Vagina (tissue), 2 donors: ENCODE measurements around the gene TOR4A. TPM values are rescaled to one million over a fixed set of nuclear protein-coding genes. Genes with fewer than 3 reads are reported as not detected.
"Not testable (repeated sequence)": the region's sequence is repeated elsewhere in the genome, so short reads cannot be mapped to it uniquely, and the experiment has no call there.

Experiments
- DNase-seq, 2 donors: peaks; one replicate each; pipeline ENCODE4 v3.0.0-alpha.2; 2017; ENCODE audit errors: extremely low spot score in 2 of 2
- H3K27ac ChIP-seq: fragments of 200-600 bp; sonication (generic); one replicate; pipeline ENCODE4 v1.5.1; 2019
- H3K27me3 ChIP-seq: fragments of 200-600 bp; sonication (generic); one replicate; pipeline ENCODE4 v1.5.1; 2019
- H3K36me3 ChIP-seq, 2 donors: fragments of 200-600 bp; sonication (generic); one replicate each; pipeline ENCODE4 v1.5.1; 2017 to 2019
- H3K4me1 ChIP-seq: fragments of 200-600 bp; sonication (generic); one replicate; pipeline ENCODE4 v1.5.1; 2019
- H3K4me3 ChIP-seq, 2 donors: fragments of 200-600 bp; sonication (generic); 1 replicate in 1 of 2; 2 replicates in 1 of 2; pipeline ENCODE4 v1.5.1; 2016 to 2019
- H3K9me3 ChIP-seq: fragments of 200-600 bp; sonication (generic); one replicate; pipeline ENCODE4 v1.5.1; 2019
- CTCF ChIP-seq, 3 experiments: fragments of 450-650 bp in 2 of 3; fragments of 200-600 bp in 1 of 3; sonication (generic) in 1 of 3; IDR thresholded peaks; one replicate each; pipeline ENCODE4 v1.5.1; 2017 to 2019; ENCODE audit warnings: antibody characterized with exemption in 3 of 3, mild to moderate bottlenecking in 2 of 3, moderate library complexity in 2 of 3
- POLR2A ChIP-seq, 2 donors: fragments of 450-650 bp; IDR thresholded peaks; one replicate each; pipeline ENCODE4 v1.6.1; 2017; ENCODE audit warnings: antibody characterized with exemption in 2 of 2, mild to moderate bottlenecking in 2 of 2, moderate library complexity in 2 of 2
- POLR2AphosphoS5 ChIP-seq, 2 donors: sonication (generic); formaldehyde crosslinking; IDR thresholded peaks; one replicate each; pipeline ENCODE4 v1.9.0; 2017; ENCODE audit warnings: antibody characterized with exemption in 2 of 2, mild to moderate bottlenecking in 2 of 2, low read depth in 1 of 2; ENCODE audit not compliant: insufficient read depth in 1 of 2
- intact Hi-C: fragments of 100-400 bp; cut with DNase I; formaldehyde crosslinking; loops from one replicate; pipeline ENCODE4 v1.15.1; 2023
- total RNA-seq: library from RNA; depleted of rRNA; stranded (reverse); fragments of >200 nt; gene quantifications from one replicate; pipeline ENCODE4 v1.2.3, GENCODE V29; 2016

TOR4A gene
- total RNA-seq, 1 donor from 2014 or later = 13.0 TPM

DNA sequence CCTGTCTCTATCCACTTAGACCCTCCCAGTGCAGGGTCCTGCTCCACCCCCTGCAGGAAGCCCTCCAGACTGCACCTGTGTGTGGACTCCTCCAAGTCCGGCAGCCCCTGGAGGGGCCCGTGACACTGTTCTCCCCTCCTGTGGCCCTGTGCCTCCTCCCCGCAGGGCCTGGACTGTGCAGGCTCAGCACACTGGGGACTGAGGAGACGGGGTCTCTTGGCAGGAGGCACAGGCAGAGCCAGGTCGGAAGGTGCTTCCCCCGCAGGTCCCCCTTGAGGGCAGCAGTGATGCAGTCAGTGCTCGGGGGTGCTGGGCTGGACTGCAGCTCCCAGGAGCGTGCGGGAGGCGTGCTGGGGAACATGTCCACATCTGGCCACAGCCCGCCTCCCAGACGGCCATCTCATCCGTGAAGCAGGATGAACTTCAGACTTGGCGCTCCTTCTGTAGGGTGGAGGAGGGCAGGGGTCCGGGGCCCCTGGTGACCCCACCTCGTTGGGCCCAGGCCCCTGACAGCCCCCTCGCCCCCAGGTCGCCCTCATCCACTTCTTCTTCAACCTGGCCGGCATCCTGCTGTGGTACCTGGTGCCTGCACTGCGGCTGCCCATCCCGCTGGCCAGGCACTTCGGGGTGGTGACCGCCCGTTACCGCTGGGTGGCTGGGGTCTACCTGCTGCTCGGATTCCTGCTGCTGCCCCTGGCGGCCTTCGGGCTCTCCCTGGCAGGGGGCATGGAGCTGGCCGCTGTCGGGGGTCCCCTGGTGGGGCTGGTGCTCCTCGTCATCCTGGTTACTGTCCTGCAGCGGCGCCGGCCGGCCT lies 41.9 kb upstream of the TOR4A start:
- TF ChIP-seq POLR2A (IDR thresholded peaks at IDR 0.05) (no peak), POLR2AphosphoS5 (IDR thresholded peaks at IDR 0.05; ENCODE audit: insufficient read depth in 1 of 2, low read depth in 1 of 2) (no peak)
- Histone ChIP-seq H3K9me3 (no peaks in the 10 kb centered on the region), H3K4me1 (peaks cover 41% of the 10 kb centered on the region), H3K27ac (no peak overlapping the region), H3K4me3 (peak overlapping the region; percentile 5 to 27), H3K36me3 (no peaks in the 10 kb centered on the region), H3K27me3 (peaks cover 4% of the 10 kb centered on the region)
- intact Hi-C loops = no loop called here
- no peak for DNase-seq

GRCh38 chr9:137236238-137236935 lies 41.1 kb upstream of the TOR4A start:
- Histone ChIP-seq H3K27me3 (peaks cover 4% of the 10 kb centered on the region), H3K4me3 (peak overlapping the region; percentile 5 to 27), H3K36me3 (no peaks in the 10 kb centered on the region), H3K9me3 (no peaks in the 10 kb centered on the region), H3K27ac (no peak overlapping the region), H3K4me1 (peaks cover 41% of the 10 kb centered on the region)
- intact Hi-C loops = no loop called here
- no peak for DNase-seq
- peak; percentile 88 to 98 (median 96) for TF ChIP-seq CTCF (IDR thresholded peaks at IDR 0.05)
- TF ChIP-seq POLR2AphosphoS5 (IDR thresholded peaks at IDR 0.05; ENCODE audit: insufficient read depth in 1 of 2, low read depth in 1 of 2) = peak; percentile 40 to 49
- no peak for TF ChIP-seq POLR2A (IDR thresholded peaks at IDR 0.05)

DNA sequence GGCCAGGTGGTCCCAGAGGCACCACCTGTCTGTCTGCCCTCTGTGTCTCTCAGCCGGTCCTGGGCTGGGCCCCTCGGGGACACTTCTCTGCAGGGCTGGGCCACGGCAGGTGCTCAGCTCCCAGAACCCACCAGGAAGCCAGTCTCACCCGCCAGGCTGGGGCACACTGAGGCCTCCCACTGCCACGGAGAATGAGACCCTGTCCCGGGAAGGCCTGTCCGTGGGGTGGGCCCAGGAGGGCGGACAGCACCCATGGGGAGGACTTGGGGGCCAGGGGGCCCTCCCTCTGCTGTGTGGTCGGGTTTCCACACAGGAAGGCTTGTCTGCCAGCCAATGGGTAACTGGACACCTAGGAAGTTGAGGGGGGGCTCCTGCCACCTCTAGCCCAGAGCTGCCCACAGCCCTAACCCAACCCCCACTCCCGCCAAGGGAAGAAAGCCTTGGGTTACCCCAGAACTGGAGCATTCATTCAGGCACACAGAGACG lies 40.5 kb upstream of the TOR4A start:
- peak overlapping the region in 1 of 2 donors; percentile 27 for H3K4me3 ChIP-seq
- intact Hi-C loops = no loop called here
- H3K27ac ChIP-seq = no peak overlapping the region

GRCh38 chr9:137237759-137238726 lies 39.5 kb upstream of the TOR4A start:
- no peaks in the 10 kb centered on the region for H3K27me3 ChIP-seq
- intact Hi-C loops = no loop called here
- TF ChIP-seq CTCF (IDR thresholded peaks at IDR 0.05) (no peak), POLR2AphosphoS5 (IDR thresholded peaks at IDR 0.05; ENCODE audit: insufficient read depth in 1 of 2, low read depth in 1 of 2) (no peak), POLR2A (IDR thresholded peaks at IDR 0.05) (no peak)
- DNase-seq = no peak
- no peaks in the 10 kb centered on the region for H3K9me3 ChIP-seq
- H3K4me1 ChIP-seq = peaks cover 55% of the 10 kb centered on the region
- no peak overlapping the region for H3K27ac ChIP-seq
- H3K36me3 ChIP-seq = peaks cover 0 to 5% of the 10 kb centered on the region in 2 donors
- H3K4me3 ChIP-seq = no peak overlapping the region

More for the DNA sequence above, 40.5 kb upstream of the TOR4A start:
- Histone ChIP-seq H3K4me1 (peaks cover 45% of the 10 kb centered on the region), H3K9me3 (no peaks in the 10 kb centered on the region), H3K36me3 (no peaks in the 10 kb centered on the region), H3K27me3 (peaks cover 4% of the 10 kb centered on the region)
- DNase-seq = no peak
- no peak for TF ChIP-seq POLR2AphosphoS5 (IDR thresholded peaks at IDR 0.05; ENCODE audit: insufficient read depth in 1 of 2, low read depth in 1 of 2)
- TF ChIP-seq CTCF (IDR thresholded peaks at IDR 0.05) = no peak
- no peak for TF ChIP-seq POLR2A (IDR thresholded peaks at IDR 0.05)

DNA sequence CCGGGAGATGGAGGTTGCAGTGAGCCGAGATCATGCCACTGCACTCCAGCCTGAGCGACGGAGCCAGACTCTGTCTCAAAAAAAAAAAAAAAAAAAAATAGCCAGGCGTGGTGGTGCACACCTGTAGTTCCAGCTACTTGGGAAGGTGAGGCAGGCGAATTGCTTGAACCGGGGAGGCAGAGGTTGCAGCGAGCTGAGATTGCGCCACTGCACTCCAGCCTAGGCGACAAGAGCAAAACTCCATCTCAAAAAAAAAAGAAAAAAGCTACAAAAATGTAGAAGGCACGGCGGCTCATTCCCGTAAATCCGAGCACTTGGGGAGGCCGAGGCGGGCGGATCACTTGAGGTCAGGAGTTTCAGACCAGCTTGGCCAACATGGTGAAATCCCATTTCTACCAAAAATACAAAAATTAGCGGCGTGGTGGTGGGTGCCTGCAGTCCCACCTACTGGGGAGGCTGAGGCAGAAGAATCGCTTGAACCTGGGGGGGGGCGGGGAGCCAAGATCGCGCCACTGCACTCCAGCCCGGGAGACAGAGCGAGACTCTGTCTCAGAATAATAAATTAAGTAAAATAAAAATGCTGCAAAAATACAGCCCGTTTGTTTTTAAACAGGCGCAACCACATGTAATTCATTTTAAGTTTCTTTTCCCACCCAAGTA lies 37.9 kb upstream of the TOR4A start:
- peaks cover 0 to 14% of the 10 kb centered on the region in 2 donors for H3K36me3 ChIP-seq
- intact Hi-C loops, H3K9me3 ChIP-seq, H3K27me3 ChIP-seq, DNase-seq: not testable (repeated sequence)
- H3K4me1 ChIP-seq = peaks cover 72% of the 10 kb centered on the region
- H3K4me3 ChIP-seq = peak overlapping the region; percentile 66 to 75
- peak overlapping the region; percentile 76 for H3K27ac ChIP-seq
